Large intestine (tissue), 3 donors: Measurements from ENCODE around the gene GAST. TPM values are rescaled to one million over a fixed set of nuclear protein-coding genes. Genes with fewer than 3 reads are reported as not detected.
"Not testable (repeated sequence)": the region's sequence is repeated elsewhere in the genome, so short reads cannot be mapped to it uniquely, and the experiment has no call there.

Experiments
- DNase-seq, 2 donors: peaks; one replicate each; pipeline versions ENCODE4 v3.0.0 to v3.0.0-alpha.2; 2013
- H3K27ac ChIP-seq: one replicate; pipeline ENCODE4 v1.5.1; 2013; ENCODE audit warnings: low read length
- H3K27me3 ChIP-seq: 2 replicates; pipeline ENCODE4 v1.6.1; 2013; ENCODE audit warnings: low read length; ENCODE audit not compliant: control insufficient read depth, insufficient read depth
- H3K36me3 ChIP-seq: 2 replicates; pipeline ENCODE4 v1.6.1; 2013; ENCODE audit warnings: low read length; ENCODE audit not compliant: control insufficient read depth, insufficient read depth
- H3K4me1 ChIP-seq: one replicate; pipeline ENCODE4 v1.6.1; 2013; ENCODE audit warnings: low read length; ENCODE audit not compliant: control insufficient read depth, insufficient read depth
- H3K4me3 ChIP-seq: one replicate; pipeline ENCODE4 v1.5.1; 2013; ENCODE audit warnings: low read length
- H3K9me3 ChIP-seq: one replicate; pipeline ENCODE4 v1.6.1; 2013; ENCODE audit warnings: mild to moderate bottlenecking, low read depth, low read length, moderate library complexity; ENCODE audit not compliant: control insufficient read depth
- WGBS: methylation state at CpG from one replicate; pipeline ENCODE4 v1.1.5; 2013; ENCODE audit warnings: low lambda C conversion rate; ENCODE audit not compliant: insufficient coverage; 5-methylcytosine and 5-hydroxymethylcytosine counted together
- polyA plus RNA-seq: library from polyadenylated mRNA; unstranded; fragments of 120-200 nt; gene quantifications from one replicate; pipeline ENCODE4 v1.2.1, GENCODE V29; 2013

Gene GAST
- polyA plus RNA-seq, 1 donor: 0.28 TPM

DNA sequence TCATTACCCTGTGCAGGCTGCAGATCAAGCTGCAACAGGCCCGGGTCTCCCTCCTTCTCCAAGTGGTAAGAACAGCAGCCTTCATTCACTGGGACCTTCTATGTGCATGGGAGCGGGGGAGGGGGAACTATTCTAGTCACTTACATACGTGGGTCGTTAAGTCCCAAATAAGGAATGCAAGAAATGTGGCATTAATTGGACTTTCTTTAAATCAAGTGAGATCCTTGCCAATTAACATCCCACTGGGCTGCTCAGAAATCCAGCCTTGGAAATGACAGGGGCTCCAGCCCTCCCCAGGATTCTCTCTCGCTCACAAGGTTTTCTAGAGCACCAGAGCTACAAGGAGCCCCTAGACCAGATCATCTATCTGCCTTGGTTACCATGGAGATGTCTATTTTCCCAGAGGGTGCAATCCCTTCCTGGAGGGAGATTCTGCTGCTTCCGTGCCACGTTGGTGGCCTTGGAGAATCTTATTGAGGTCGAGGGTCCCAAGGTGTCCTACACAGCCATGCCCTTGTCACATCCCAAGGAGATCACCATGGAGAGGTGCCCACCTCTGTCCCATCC is 28.6 kb upstream of the GAST start:
- WGBS: no CpG with 5 or more reads among the region's 8 CpGs
- Histone ChIP-seq H3K27ac (no peak overlapping the region), H3K9me3 (no peaks in the 10 kb centered on the region), H3K27me3 (no peaks in the 10 kb centered on the region), H3K4me1 (peaks cover 3% of the 10 kb centered on the region), H3K36me3 (no peaks in the 10 kb centered on the region), H3K4me3 (no peak overlapping the region)
- DNase-seq: no peak

DNA sequence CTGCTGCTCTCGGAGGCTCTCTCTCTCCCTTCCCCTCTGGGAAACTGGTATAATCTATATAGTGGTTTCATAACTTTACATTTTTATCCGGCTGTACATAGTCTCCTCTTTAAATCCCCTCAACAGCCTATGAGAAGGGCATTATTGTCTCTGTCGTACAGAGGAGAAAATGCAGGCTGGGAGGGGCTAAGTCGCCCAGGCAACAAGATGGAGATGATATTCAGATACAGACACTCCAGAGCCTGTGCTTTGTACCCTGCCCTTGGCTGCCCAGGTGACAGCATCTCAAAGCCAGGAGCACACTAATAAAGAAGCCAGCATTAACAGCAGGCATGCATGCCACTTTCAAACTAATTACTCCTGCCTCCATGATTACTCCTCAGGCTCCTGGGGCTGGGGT is 28.1 kb upstream of the GAST start:
- DNase-seq: no peak
- no peaks in the 10 kb centered on the region for H3K9me3 ChIP-seq
- H3K36me3 ChIP-seq: no peaks in the 10 kb centered on the region
- WGBS: no CpG with 5 or more reads among the region's 4 CpGs
- H3K4me1 ChIP-seq: peaks cover 3% of the 10 kb centered on the region
- no peaks in the 10 kb centered on the region for H3K27me3 ChIP-seq
- no peak overlapping the region for H3K27ac ChIP-seq
- no peak overlapping the region for H3K4me3 ChIP-seq

GRCh38 chr17:41685753-41686152 is 26.4 kb upstream of the GAST start:
- not testable (repeated sequence) for DNase-seq, H3K27me3 ChIP-seq, H3K9me3 ChIP-seq, H3K27ac ChIP-seq, H3K4me3 ChIP-seq
- Histone ChIP-seq H3K4me1 (peaks cover 11% of the 10 kb centered on the region), H3K36me3 (peaks cover 14% of the 10 kb centered on the region)
- no CpG with 5 or more reads among the region's 13 CpGs for WGBS

GRCh38 chr17:41686281-41686680 is 25.9 kb upstream of the GAST start:
- H3K27ac ChIP-seq: no peak overlapping the region
- H3K4me1 ChIP-seq: peaks cover 16% of the 10 kb centered on the region
- H3K9me3 ChIP-seq: no peaks in the 10 kb centered on the region
- peaks cover 19% of the 10 kb centered on the region for H3K36me3 ChIP-seq
- DNase-seq: no peak
- H3K4me3 ChIP-seq: no peak overlapping the region
- no CpG with 5 or more reads among the region's 4 CpGs for WGBS
- H3K27me3 ChIP-seq: no peaks in the 10 kb centered on the region

DNA sequence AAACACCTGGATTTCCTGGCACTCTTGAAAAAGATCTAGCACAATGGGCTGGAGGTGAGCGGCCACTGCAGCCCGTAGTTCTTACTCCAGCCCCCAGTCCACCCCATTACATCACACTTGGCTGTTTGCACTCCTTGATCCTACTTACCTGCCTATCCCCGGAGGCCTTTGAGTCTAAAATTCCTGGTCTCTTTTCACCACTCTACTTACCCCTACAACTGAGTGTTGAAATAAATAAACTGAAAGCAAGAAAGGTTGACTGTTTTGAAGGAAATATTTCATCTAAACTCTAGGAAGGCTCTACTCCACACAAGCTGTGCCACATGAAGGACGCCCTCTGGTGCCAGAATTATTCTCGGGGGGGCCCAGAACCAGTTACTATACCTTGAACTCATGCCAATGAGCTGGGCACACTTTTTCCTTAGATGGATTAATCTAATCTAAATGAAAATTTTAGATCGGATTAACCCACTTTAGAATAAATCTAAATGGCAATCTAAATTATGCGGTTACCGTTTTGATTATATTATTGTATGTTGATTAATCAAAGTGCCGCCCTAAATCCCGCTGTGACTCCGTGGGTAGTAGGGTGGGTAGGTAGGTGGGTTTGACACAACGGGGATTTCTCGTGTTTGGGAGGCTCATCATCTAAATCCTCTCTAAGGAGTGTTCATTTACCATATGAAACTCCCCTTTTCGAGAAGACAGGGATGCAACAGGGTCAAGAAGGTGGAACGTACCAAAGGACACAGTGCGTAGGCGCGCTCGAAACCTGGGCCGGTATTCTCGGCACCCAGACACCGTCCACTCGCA is 24.1 kb upstream of the GAST start:
- peak in 1 of 2 donors; percentile 70 for DNase-seq
- peaks cover 36% of the 10 kb centered on the region for H3K36me3 ChIP-seq
- no peaks in the 10 kb centered on the region for H3K27me3 ChIP-seq
- H3K9me3 ChIP-seq: no peaks in the 10 kb centered on the region
- peak overlapping the region; percentile 88 for H3K27ac ChIP-seq
- no CpG with 5 or more reads among the region's 23 CpGs for WGBS
- peaks cover 16% of the 10 kb centered on the region for H3K4me1 ChIP-seq
- H3K4me3 ChIP-seq: peak overlapping the region; percentile 92

- Histone ChIP-seq H3K4me1 (peaks cover 16% of the 10 kb centered on the region), H3K4me3 (peak within 1 kb of the TSS; percentile 92), H3K27me3 (no peaks in the 10 kb centered on the region), H3K27ac (peak within 1 kb of the TSS; percentile 100), H3K9me3 (no peaks in the 10 kb centered on the region), H3K36me3 (peaks cover 45% of the 10 kb centered on the region)
- DNase-seq: peak; percentile 100
- no CpG with 5 or more reads among the region's 81 CpGs for whole genome bisulfite sequencing
Measured at GRCh38 chr17:41688641-41689496, 23.3 kb upstream of the GAST start, which contains the start of gene EIF1. Gene EIF1, plus strand, starts transcription at chr17:41688885. Its CDS starts 154 bp downstream, at chr17:41689039.

DNA sequence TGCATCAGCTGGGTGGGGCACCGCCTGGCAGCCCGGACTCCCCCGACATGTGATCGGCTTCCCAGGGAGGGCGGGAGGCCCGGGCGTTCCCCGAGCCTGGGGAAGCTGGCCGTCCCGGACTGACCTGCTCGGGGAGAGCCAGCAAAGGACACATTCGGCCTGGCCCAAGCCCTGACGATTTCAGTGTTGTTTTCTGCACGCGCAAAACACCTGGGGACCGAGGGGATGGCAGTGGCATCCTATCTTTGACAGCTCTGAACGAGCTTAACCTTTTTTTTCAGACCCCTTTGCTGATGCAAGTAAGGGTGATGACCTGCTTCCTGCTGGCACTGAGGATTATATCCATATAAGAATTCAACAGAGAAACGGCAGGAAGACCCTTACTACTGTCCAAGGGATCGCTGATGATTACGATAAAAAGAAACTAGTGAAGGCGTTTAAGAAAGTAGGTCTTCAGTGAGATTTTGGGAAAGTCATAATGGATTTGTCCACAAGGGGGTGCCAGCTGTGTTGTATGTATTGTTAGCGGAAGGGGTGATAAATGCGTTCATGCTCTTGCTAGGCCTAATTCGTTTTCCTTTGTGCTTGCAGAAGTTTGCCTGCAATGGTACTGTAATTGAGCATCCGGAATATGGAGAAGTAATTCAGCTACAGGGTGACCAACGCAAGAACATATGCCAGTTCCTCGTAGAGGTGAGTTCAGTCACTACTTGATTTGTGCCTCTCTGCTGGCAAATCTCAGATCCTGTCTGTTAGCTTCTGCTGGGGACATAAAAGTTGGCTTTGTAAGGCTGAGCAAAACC is 22.4 kb upstream of the GAST start:
- Histone ChIP-seq H3K4me3 (peak overlapping the region; percentile 92), H3K27me3 (no peaks in the 10 kb centered on the region), H3K27ac (peak overlapping the region; percentile 100), H3K9me3 (no peaks in the 10 kb centered on the region), H3K36me3 (peaks cover 50% of the 10 kb centered on the region), H3K4me1 (peaks cover 16% of the 10 kb centered on the region)
- DNase-seq: peak; percentile 44 to 49
- WGBS: no CpG with 5 or more reads among the region's 27 CpGs

DNA sequence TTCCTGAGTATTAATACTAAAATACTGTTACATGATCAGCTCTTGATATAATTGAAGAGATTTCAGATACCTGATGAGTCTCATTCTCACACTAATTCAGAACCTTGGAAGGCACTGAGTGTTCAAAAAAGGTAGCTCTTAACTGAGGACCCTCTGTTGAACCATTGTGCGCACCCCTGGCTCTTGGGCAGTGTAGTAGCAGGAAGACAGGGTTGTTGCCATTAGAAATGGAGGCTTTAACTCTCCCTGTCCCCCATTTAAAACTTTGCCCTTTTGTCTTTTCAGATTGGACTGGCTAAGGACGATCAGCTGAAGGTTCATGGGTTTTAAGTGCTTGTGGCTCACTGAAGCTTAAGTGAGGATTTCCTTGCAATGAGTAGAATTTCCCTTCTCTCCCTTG is 21.6 kb upstream of the GAST start:
- no peak overlapping the region for H3K27ac ChIP-seq
- DNase-seq: no peak
- H3K9me3 ChIP-seq: no peaks in the 10 kb centered on the region
- H3K4me3 ChIP-seq: peak overlapping the region; percentile 92
- H3K36me3 ChIP-seq: peaks cover 56% of the 10 kb centered on the region
- peaks cover 16% of the 10 kb centered on the region for H3K4me1 ChIP-seq
- no peaks in the 10 kb centered on the region for H3K27me3 ChIP-seq
- no CpG with 5 or more reads among the region's 2 CpGs for WGBS

DNA sequence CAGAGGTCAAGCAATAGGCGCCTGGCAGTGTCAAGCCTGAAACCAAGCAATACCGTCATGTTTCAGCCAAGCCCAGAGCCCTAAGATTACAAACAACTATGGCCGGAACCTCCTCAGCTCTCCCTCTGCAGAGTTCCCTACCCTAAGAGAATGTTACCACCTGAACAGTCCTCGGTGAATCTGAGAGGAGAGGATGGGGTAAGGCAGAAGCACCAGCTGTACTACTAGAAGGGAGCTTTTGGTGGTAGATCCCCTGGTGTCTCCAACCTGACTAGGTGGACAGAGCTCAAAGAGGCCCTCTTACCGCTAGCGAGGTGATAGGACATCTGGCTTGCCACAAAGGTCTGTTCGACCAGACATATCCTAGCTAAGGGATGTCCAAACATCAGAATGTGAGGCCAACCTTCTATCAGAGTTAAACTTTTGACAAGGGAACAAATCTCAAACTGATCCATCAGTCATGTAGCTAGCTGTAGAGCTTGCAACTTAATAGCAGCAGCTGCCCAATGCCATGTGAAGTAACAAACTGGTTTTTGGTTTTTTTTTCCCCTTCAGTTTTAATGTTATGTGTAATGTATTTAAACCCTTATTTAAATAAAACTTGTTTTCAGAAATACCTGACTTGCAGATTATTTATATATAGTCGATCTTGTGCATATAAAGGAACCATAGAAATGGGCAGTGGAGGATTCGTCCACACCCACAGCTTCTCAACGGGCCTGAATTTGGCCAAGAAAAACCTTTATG is 20.9 kb upstream of the GAST start:
- Histone ChIP-seq H3K27ac (no peak overlapping the region), H3K36me3 (peaks cover 56% of the 10 kb centered on the region), H3K4me1 (peaks cover 19% of the 10 kb centered on the region), H3K9me3 (no peaks in the 10 kb centered on the region), H3K4me3 (no peak overlapping the region), H3K27me3 (no peaks in the 10 kb centered on the region)
- DNase-seq: no peak
- 100% methylated on average over 1 of the region's 10 CpGs for WGBS
